ENCODE results near the gene PNPLA7. TPM values are rescaled to one million over a fixed set of nuclear protein-coding genes. Genes with fewer than 3 reads are reported as not detected.

The PNPLA7 gene
- total and polyA plus RNA-seq, 4 donors: 0.75 to 6.5 (median 2.1) TPM

GRCh38 chr9:137447722-137448601 lies 102.2 kb downstream of the PNPLA7 start:
- Histone ChIP-seq H3K36me3 (ENCODE audit: control insufficient read depth in 4 of 4, insufficient read depth in 3 of 4, low read depth in 1 of 4, low read length in 3 of 4) (peaks cover 0 to 5% (median 2%) of the 10 kb centered on the region in 4 donors), H3K9me3 (ENCODE audit: control insufficient read depth in 4 of 4, low read length in 3 of 4) (no peaks in the 10 kb centered on the region), H3K4me1 (ENCODE audit: control insufficient read depth in 4 of 4, insufficient read depth in 4 of 4, low read length in 3 of 4) (peaks cover 1 to 12% (median 8%) of the 10 kb centered on the region in 4 donors), H3K4me3 (ENCODE audit: low read depth in 1 of 3, low read length in 3 of 3) (no peak overlapping the region), H3K9ac (ENCODE audit: low read depth in 1 of 2, low read length in 2 of 2) (no peak overlapping the region), H3K27me3 (ENCODE audit: control insufficient read depth in 4 of 4, insufficient read depth in 4 of 4, low read length in 3 of 4) (no peaks in the 10 kb centered on the region), H3K27ac (ENCODE audit: low read depth in 1 of 2, low read length in 2 of 2) (no peak overlapping the region)
- WGBS: 85% methylated on average over 27 of the region's 27 CpGs
- no peak for TF ChIP-seq EGR1 (IDR thresholded peaks at IDR 0.05; ENCODE audit: low read depth in 2 of 2)
- TF ChIP-seq NR2F2 (IDR thresholded peaks at IDR 0.05): no peak
- TF ChIP-seq REST (IDR thresholded peaks at IDR 0.05): no peak
- no peak for TF ChIP-seq MAX (IDR thresholded peaks at IDR 0.05)
- TF ChIP-seq SP1 (IDR thresholded peaks at IDR 0.05): no peak
- TF ChIP-seq RXRA (IDR thresholded peaks at IDR 0.05): no peak
- DNase-seq (ENCODE audit: low spot score): no peak

GRCh38 chr9:137446851-137447471 lies 103.2 kb downstream of the PNPLA7 start:
- 87% methylated on average over 21 of the region's 21 CpGs for WGBS
- Histone ChIP-seq H3K27ac (ENCODE audit: low read depth in 1 of 2, low read length in 2 of 2) (no peak overlapping the region), H3K4me1 (ENCODE audit: control insufficient read depth in 4 of 4, insufficient read depth in 4 of 4, low read length in 3 of 4) (peaks cover 1 to 13% (median 11%) of the 10 kb centered on the region in 4 donors), H3K9me3 (ENCODE audit: control insufficient read depth in 4 of 4, low read length in 3 of 4) (no peaks in the 10 kb centered on the region), H3K9ac (ENCODE audit: low read depth in 1 of 2, low read length in 2 of 2) (no peak overlapping the region), H3K27me3 (ENCODE audit: control insufficient read depth in 4 of 4, insufficient read depth in 4 of 4, low read length in 3 of 4) (no peaks in the 10 kb centered on the region), H3K4me3 (ENCODE audit: low read depth in 1 of 3, low read length in 3 of 3) (no peak overlapping the region), H3K36me3 (ENCODE audit: control insufficient read depth in 4 of 4, insufficient read depth in 3 of 4, low read depth in 1 of 4, low read length in 3 of 4) (peaks cover 0 to 4% (median 2%) of the 10 kb centered on the region in 4 donors)
- TF ChIP-seq HNF4G (IDR thresholded peaks at IDR 0.05): no peak
- TF ChIP-seq GABPA (IDR thresholded peaks at IDR 0.05 in 1 of 2, conservative IDR thresholded peaks at IDR 0.05 in 1 of 2): no peak
- TF ChIP-seq NR2F2 (IDR thresholded peaks at IDR 0.05): no peak
- no peak for DNase-seq (ENCODE audit: low spot score)

GRCh38 chr9:137445930-137446431 lies 104.2 kb downstream of the PNPLA7 start:
- H3K4me1 ChIP-seq (ENCODE audit: control insufficient read depth in 4 of 4, insufficient read depth in 4 of 4, low read length in 3 of 4): peaks cover 4 to 14% (median 12%) of the 10 kb centered on the region in 4 donors
- H3K4me3 ChIP-seq (ENCODE audit: low read depth in 1 of 3, low read length in 3 of 3): no peak overlapping the region
- no peak overlapping the region for H3K9ac ChIP-seq (ENCODE audit: low read depth in 1 of 2, low read length in 2 of 2)
- 54% methylated on average over 19 of the region's 19 CpGs for WGBS
- no peaks in the 10 kb centered on the region for H3K27me3 ChIP-seq (ENCODE audit: control insufficient read depth in 4 of 4, insufficient read depth in 4 of 4, low read length in 3 of 4)
- no peak overlapping the region for H3K27ac ChIP-seq (ENCODE audit: low read depth in 1 of 2, low read length in 2 of 2)
- H3K36me3 ChIP-seq (ENCODE audit: control insufficient read depth in 4 of 4, insufficient read depth in 3 of 4, low read depth in 1 of 4, low read length in 3 of 4): peaks cover 0 to 4% (median 2%) of the 10 kb centered on the region in 4 donors
- no peaks in the 10 kb centered on the region for H3K9me3 ChIP-seq (ENCODE audit: control insufficient read depth in 4 of 4, low read length in 3 of 4)
- no peak for DNase-seq (ENCODE audit: low spot score)
- TF ChIP-seq MAX (IDR thresholded peaks at IDR 0.05) (no peak), NR2F2 (IDR thresholded peaks at IDR 0.05) (no peak), YY1 (IDR thresholded peaks at IDR 0.05) (no peak), ZBTB33 (IDR thresholded peaks at IDR 0.05) (no peak), HNF4G (IDR thresholded peaks at IDR 0.05) (no peak), GABPA (IDR thresholded peaks at IDR 0.05 in 1 of 2, conservative IDR thresholded peaks at IDR 0.05 in 1 of 2) (no peak), HNF4A (conservative IDR thresholded peaks at IDR 0.05) (no peak), CTCF (IDR thresholded peaks at IDR 0.05; ENCODE audit: low read depth, low read length, missing input control) (no peak)
